HAP-1 (cell line): ENCODE results near the gene CENPA.
A peak's percentile ranks its signal among the peaks of the same experiment; 100 is the strongest.
"Not testable (repeated sequence)": the region's sequence is repeated elsewhere in the genome, so short reads cannot be mapped to it uniquely, and the experiment has no call there.

ENCODE experiments used
- DNase-seq, 2 experiments: peaks; one replicate each; pipeline ENCODE4 v3.0.0-alpha.2; 2016 to 2020; ENCODE audit warnings: low spot score in 2 of 2
- H3K27me3 ChIP-seq: fragments of 250-450 bp; sonication (Bioruptor Pico); 2 replicates; pipeline ENCODE4 v1.5.1; 2020; ENCODE audit warnings: low read depth, mild to moderate bottlenecking, moderate library complexity
- H3K36me3 ChIP-seq: fragments of 250-450 bp; sonication (Bioruptor Pico); replicated peaks from 2 replicates; pipeline ENCODE4 v1.5.1; 2020; ENCODE audit warnings: mild to moderate bottlenecking
- H3K4me1 ChIP-seq: fragments of 250-450 bp; sonication (Bioruptor Pico); 2 replicates; pipeline ENCODE4 v1.5.1; 2020; ENCODE audit warnings: mild to moderate bottlenecking
- H3K4me3 ChIP-seq: fragments of 250-450 bp; sonication (Bioruptor Pico); 2 replicates; pipeline ENCODE4 v1.5.1; 2020; ENCODE audit warnings: mild to moderate bottlenecking, moderate library complexity
- H3K9me3 ChIP-seq: fragments of 250-450 bp; sonication (Bioruptor Pico); 2 replicates; pipeline ENCODE4 v1.5.1; 2020; ENCODE audit warnings: mild to moderate bottlenecking, moderate library complexity
- in situ Hi-C: fragments of 300-500 bp; cut with MboI; formaldehyde crosslinking; loops from 3 replicates; pipeline ENCODE4 v1.14.3; 2020; ENCODE audit warnings: low sequenced_read_pairs, inconsistent platforms, mixed read lengths

Gene CENPA

GRCh38 chr2:26786207-26787028 is 562 bp downstream of the CENPA start:
- no peak for DNase-seq
- in situ Hi-C loops: no loop called here

GRCh38 chr2:26792720-26793119 is 6.9 kb downstream of the CENPA start:
- peaks cover 74% of the 10 kb centered on the region for H3K36me3 ChIP-seq
- peaks cover 8% of the 10 kb centered on the region; the same call in 1 of the 2 replicates for H3K9me3 ChIP-seq
- H3K27me3 ChIP-seq: no peaks in the 10 kb centered on the region
- no peak for DNase-seq
- in situ Hi-C loops: no loop called here
- H3K4me1 ChIP-seq: peaks cover 7% of the 10 kb centered on the region; the same call in 1 of the 2 replicates
- H3K4me3 ChIP-seq: no peak overlapping the region

More at GRCh38 chr2:26786207-26787028, 562 bp downstream of the CENPA start:
- H3K4me1 ChIP-seq: peaks cover 4% of the 10 kb centered on the region
- H3K9me3 ChIP-seq: peaks cover 14% of the 10 kb centered on the region
- H3K36me3 ChIP-seq: peaks cover 37% of the 10 kb centered on the region
- H3K4me3 ChIP-seq: peak overlapping the region; percentile 80
- H3K27me3 ChIP-seq: no peaks in the 10 kb centered on the region

GRCh38 chr2:26793518-26793917 is 7.7 kb downstream of the CENPA start:
- Histone ChIP-seq H3K27me3 (no peaks in the 10 kb centered on the region), H3K36me3 (peaks cover 71% of the 10 kb centered on the region), H3K4me3 (no peak overlapping the region), H3K4me1 (peaks cover 7% of the 10 kb centered on the region; the same call in 1 of the 2 replicates), H3K9me3 (peaks cover 8% of the 10 kb centered on the region; the same call in 1 of the 2 replicates)
- in situ Hi-C loops: no loop called here
- no peak for DNase-seq

GRCh38 chr2:26795135-26795534 is 9.3 kb downstream of the CENPA start:
- DNase-seq, H3K4me1 ChIP-seq, H3K4me3 ChIP-seq, H3K9me3 ChIP-seq, in situ Hi-C loops, H3K27me3 ChIP-seq: not testable (repeated sequence)
- H3K36me3 ChIP-seq: peaks cover 56% of the 10 kb centered on the region

- DNase-seq: no peak
- in situ Hi-C loops: no loop called here
- Histone ChIP-seq H3K36me3 (peaks cover 17% of the 10 kb centered on the region), H3K9me3 (no peaks in the 10 kb centered on the region), H3K27me3 (no peaks in the 10 kb centered on the region), H3K4me3 (no peak overlapping the region), H3K4me1 (no peaks in the 10 kb centered on the region)
These were observed 15.5 kb downstream of the CENPA start for GRCh38 chr2:26801328-26801727.

- Histone ChIP-seq H3K4me1 (no peaks in the 10 kb centered on the region), H3K4me3 (no peak overlapping the region), H3K9me3 (no peaks in the 10 kb centered on the region), H3K27me3 (no peaks in the 10 kb centered on the region), H3K36me3 (peaks cover 17% of the 10 kb centered on the region)
- in situ Hi-C loops: no loop called here
- no peak for DNase-seq
These were observed 15.9 kb downstream of the CENPA start for GRCh38 chr2:26801796-26802195.

- Histone ChIP-seq H3K4me3 (no peak overlapping the region), H3K36me3 (peaks cover 6% of the 10 kb centered on the region; the same call in 1 of the 2 replicates), H3K9me3 (no peaks in the 10 kb centered on the region), H3K4me1 (no peaks in the 10 kb centered on the region), H3K27me3 (no peaks in the 10 kb centered on the region)
- in situ Hi-C loops: no loop called here
- DNase-seq: no peak
These were observed 19.4 kb downstream of the CENPA start for GRCh38 chr2:26805241-26805676.

- peaks cover 3% of the 10 kb centered on the region; the same call in 1 of the 2 replicates for H3K27me3 ChIP-seq
- no peaks in the 10 kb centered on the region for H3K4me1 ChIP-seq
- in situ Hi-C loops: no loop called here
- no peak for DNase-seq
- no peak overlapping the region for H3K4me3 ChIP-seq
- no peaks in the 10 kb centered on the region for H3K9me3 ChIP-seq
- H3K36me3 ChIP-seq: no peaks in the 10 kb centered on the region
These were observed 22.1 kb downstream of the CENPA start for GRCh38 chr2:26807788-26808460.

- in situ Hi-C loops: no loop called here
- H3K9me3 ChIP-seq: no peaks in the 10 kb centered on the region
- H3K4me3 ChIP-seq: no peak overlapping the region
- H3K27me3 ChIP-seq: peaks cover 3% of the 10 kb centered on the region; the same call in 1 of the 2 replicates
- DNase-seq: no peak
- no peaks in the 10 kb centered on the region for H3K4me1 ChIP-seq
- H3K36me3 ChIP-seq: no peaks in the 10 kb centered on the region
These were observed 23.4 kb downstream of the CENPA start for GRCh38 chr2:26809211-26809610.

- Histone ChIP-seq H3K27me3 (peaks cover 3% of the 10 kb centered on the region; the same call in 1 of the 2 replicates), H3K4me3 (no peak overlapping the region), H3K4me1 (no peaks in the 10 kb centered on the region), H3K36me3 (no peaks in the 10 kb centered on the region), H3K9me3 (no peaks in the 10 kb centered on the region)
- in situ Hi-C loops: no loop called here
- DNase-seq: no peak
These were observed 24.2 kb downstream of the CENPA start for GRCh38 chr2:26809876-26810577.

GRCh38 chr2:26811261-26811660 is 25.4 kb downstream of the CENPA start:
- DNase-seq: no peak
- Histone ChIP-seq H3K9me3 (no peaks in the 10 kb centered on the region), H3K4me3 (no peak overlapping the region), H3K36me3 (no peaks in the 10 kb centered on the region), H3K4me1 (no peaks in the 10 kb centered on the region), H3K27me3 (peaks cover 3% of the 10 kb centered on the region; the same call in 1 of the 2 replicates)
- in situ Hi-C loops: no loop called here

- no peaks in the 10 kb centered on the region for H3K36me3 ChIP-seq
- H3K27me3 ChIP-seq: peaks cover 3% of the 10 kb centered on the region; the same call in 1 of the 2 replicates
- H3K9me3 ChIP-seq: no peaks in the 10 kb centered on the region
- H3K4me3 ChIP-seq: no peak overlapping the region
- no peak for DNase-seq
- H3K4me1 ChIP-seq: no peaks in the 10 kb centered on the region
- in situ Hi-C loops: no loop called here
These were observed 26.2 kb downstream of the CENPA start for GRCh38 chr2:26811791-26812694.

- H3K4me1 ChIP-seq: no peaks in the 10 kb centered on the region
- peaks cover 3% of the 10 kb centered on the region; the same call in 1 of the 2 replicates for H3K27me3 ChIP-seq
- H3K4me3 ChIP-seq: no peak overlapping the region
- H3K9me3 ChIP-seq: no peaks in the 10 kb centered on the region
- H3K36me3 ChIP-seq: no peaks in the 10 kb centered on the region
- no peak for DNase-seq
- in situ Hi-C loops: no loop called here
These were observed 26.9 kb downstream of the CENPA start for GRCh38 chr2:26812731-26813130.
